Stomach (tissue), 19 donors: ENCODE results near the gene OR6C2. TPM values are rescaled to one million over a fixed set of nuclear protein-coding genes. Genes with fewer than 3 reads are reported as not detected.
"Not testable (repeated sequence)": the region's sequence is repeated elsewhere in the genome, so short reads cannot be mapped to it uniquely, and the experiment has no call there.

Experiments
- DNase-seq, 2 donors: peaks; one replicate each; pipeline versions ENCODE4 v3.0.0 to v3.0.0-alpha.2; 2013 to 2019
- H3K27ac ChIP-seq, 5 donors: fragments of 200-600 bp in 4 of 5; sonication (generic) in 4 of 5; one replicate each; pipeline ENCODE4 v1.5.1; 2013 to 2019; ENCODE audit warnings: mild to moderate bottlenecking in 1 of 5, moderate library complexity in 1 of 5
- H3K27me3 ChIP-seq, 3 donors: fragments of 200-600 bp; sonication (generic); one replicate each; pipeline ENCODE4 v1.5.1; 2017 to 2019; ENCODE audit warnings: mixed run types in 1 of 3
- H3K36me3 ChIP-seq, 4 donors: fragments of 200-600 bp; sonication (generic); 1 replicate in 3 of 4; 2 replicates in 1 of 4; pipeline ENCODE4 v1.5.1; 2016 to 2019
- H3K4me1 ChIP-seq, 4 donors: fragments of 200-600 bp; sonication (generic); one replicate each; pipeline ENCODE4 v1.5.1; 2016 to 2019
- H3K4me3 ChIP-seq, 4 donors: fragments of 200-600 bp; sonication (generic) in 3 of 4; one replicate each; pipeline ENCODE4 v1.5.1; 2016 to 2019; ENCODE audit warnings: mild to moderate bottlenecking in 1 of 4
- H3K9me3 ChIP-seq, 4 donors: fragments of 200-600 bp; sonication (generic); one replicate each; pipeline ENCODE4 v1.5.1; 2016 to 2019
- CTCF ChIP-seq, 7 experiments: fragments of 450-650 bp in 4 of 7; fragments of 200-600 bp in 3 of 7; sonication (generic) in 3 of 7; IDR thresholded peaks; one replicate each; pipeline ENCODE4 v1.5.1; 2016 to 2019; ENCODE audit warnings: antibody characterized with exemption in 7 of 7, control low read depth in 2 of 7, mild to moderate bottlenecking in 1 of 7
- EP300 ChIP-seq: sonication (generic); formaldehyde crosslinking; IDR thresholded peaks from one replicate; pipeline ENCODE4 v1.6.1; 2017; ENCODE audit warnings: antibody characterized with exemption
- POLR2A ChIP-seq, 4 donors: fragments of 450-650 bp; IDR thresholded peaks; one replicate each; pipeline ENCODE4 v1.6.1; 2016; ENCODE audit warnings: antibody characterized with exemption in 4 of 4, control low read depth in 2 of 4, mild to moderate bottlenecking in 1 of 4, moderate library complexity in 1 of 4
- POLR2AphosphoS5 ChIP-seq, 3 donors: sonication (generic); formaldehyde crosslinking; IDR thresholded peaks; one replicate each; pipeline ENCODE4 v1.6.1; 2016; ENCODE audit warnings: antibody characterized with exemption in 3 of 3
- WGBS, 5 donors: extraction: QIAGEN DNeasy Blood & Tissue Kit in 3 of 5; methylation state at CpG; one replicate each; pipeline versions ENCODE4 v1.1.5 to v1.1.7; 2013 to 2018; 5-methylcytosine and 5-hydroxymethylcytosine counted together
- intact Hi-C: fragments of 100-400 bp; cut with DNase I; formaldehyde crosslinking; loops from one replicate; pipeline ENCODE4 v1.15.1; 2023; ENCODE audit warnings: low total_unique reads
- long read RNA-seq, 10 donors: transcript quantifications; one replicate each; lab custom pipeline, GENCODE V29; 2026
- polyA plus RNA-seq, 3 donors: library from polyadenylated mRNA; stranded (reverse); fragments of 200-250 nt; gene quantifications; one replicate each; pipeline ENCODE4 v1.2.3, GENCODE V29; 2013
- total RNA-seq, 5 donors: library from RNA; depleted of rRNA; stranded (reverse); fragments of >200 nt; gene quantifications; one replicate each; pipeline versions ENCODE4 v1.1.0 to v1.2.3, GENCODE V29; 2014 to 2016
- donor health status: healthy with polysubstance abuse.
- donor health status: Bipolar disorder and iron deficiency.
- donor health status: healthy.

The OR6C2 gene
- total RNA-seq (not detected), polyA plus RNA-seq (not detected)
- long read RNA-seq, donor 1 = 0 reads
- long read RNA-seq, donor 2 = 0 reads
- long read RNA-seq, donor 3 = 0 reads
- long read RNA-seq, donor 4 = 0 reads
- long read RNA-seq, donor 5 = 0 reads
- long read RNA-seq, donor 6 = 0 reads
- long read RNA-seq, donor 7 = 0 reads
- long read RNA-seq, donor 8 = 0 reads
- long read RNA-seq, donor 9 = 0 reads
- long read RNA-seq, donor 10 = 0 reads

DNA sequence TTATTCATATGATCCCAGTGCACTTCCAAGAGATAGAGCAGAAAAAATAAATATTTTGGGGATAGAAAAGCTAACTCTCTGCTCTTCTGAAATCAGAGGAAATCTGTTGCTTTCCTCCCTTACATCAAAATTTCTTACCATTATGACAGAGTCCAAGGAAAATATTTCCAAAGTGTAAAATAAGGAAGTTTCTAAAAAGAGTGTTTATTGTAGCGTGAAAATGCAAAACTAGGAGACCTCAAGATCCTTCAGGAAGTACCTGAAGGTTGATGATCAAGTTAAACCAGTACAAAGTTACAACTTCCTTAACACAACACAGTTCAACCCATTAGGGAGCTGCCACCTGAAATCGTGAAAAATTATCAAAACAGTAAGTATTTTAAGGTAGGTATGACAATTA lies at the start of gene OR6C2:
Gene OR6C2 (plus strand): TSS at position 301 of the 400 bp plus-strand sequence. CDS start 8,138 bp downstream, outside the sequence.
- Histone ChIP-seq H3K9me3 (peaks cover 0 to 16% (median 5%) of the 10 kb centered on the region in 4 donors), H3K27me3 (no peaks in the 10 kb centered on the region), H3K27ac (no peak within 1 kb of the TSS), H3K36me3 (no peaks in the 10 kb centered on the region), H3K4me1 (no peaks in the 10 kb centered on the region), H3K4me3 (no peak within 1 kb of the TSS)
- DNase-seq = peak in 1 of 2 donors; percentile 4
- no peak for TF ChIP-seq CTCF (IDR thresholded peaks at IDR 0.05)
- no peak for TF ChIP-seq POLR2AphosphoS5 (IDR thresholded peaks at IDR 0.05)
- TF ChIP-seq EP300 = no peak
- no peak for TF ChIP-seq POLR2A (IDR thresholded peaks at IDR 0.05)
- intact Hi-C loops = no loop called here
- 42 to 51% (median 45%) methylated on average over 2 of the region's 2 CpGs for WGBS, 5 donors

DNA sequence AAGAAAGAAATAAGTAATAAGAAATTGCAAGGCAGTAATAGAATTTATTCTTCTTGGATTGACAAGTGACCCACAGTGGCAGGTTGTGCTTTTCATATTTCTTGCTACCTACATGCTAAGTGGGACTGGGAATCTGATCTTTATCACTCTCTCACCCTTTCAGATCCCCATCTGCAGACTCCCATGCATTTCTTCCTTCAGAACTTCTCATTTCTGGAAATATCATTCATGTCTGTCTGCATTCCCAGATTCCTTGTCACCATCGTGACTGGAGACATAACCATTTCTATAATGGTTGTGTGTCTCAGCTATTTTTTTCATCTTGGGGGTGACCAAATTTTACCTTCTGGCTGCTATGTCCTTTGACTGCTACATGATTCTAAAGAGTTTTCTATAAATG lies 47.5 kb upstream of the OR6C2 start:
- no peaks in the 10 kb centered on the region for H3K9me3 ChIP-seq
- no peak for DNase-seq
- WGBS, 5 donors = 76 to 92% (median 85%) methylated on average over 1 of the region's 1 CpG
- H3K4me3 ChIP-seq = no peak overlapping the region
- peaks cover 0 to 8% (median 0%) of the 10 kb centered on the region in 3 donors for H3K27me3 ChIP-seq
- intact Hi-C loops = no loop called here
- no peak for TF ChIP-seq POLR2AphosphoS5 (IDR thresholded peaks at IDR 0.05)
- no peaks in the 10 kb centered on the region for H3K4me1 ChIP-seq
- no peak overlapping the region for H3K27ac ChIP-seq
- H3K36me3 ChIP-seq = no peaks in the 10 kb centered on the region

DNA sequence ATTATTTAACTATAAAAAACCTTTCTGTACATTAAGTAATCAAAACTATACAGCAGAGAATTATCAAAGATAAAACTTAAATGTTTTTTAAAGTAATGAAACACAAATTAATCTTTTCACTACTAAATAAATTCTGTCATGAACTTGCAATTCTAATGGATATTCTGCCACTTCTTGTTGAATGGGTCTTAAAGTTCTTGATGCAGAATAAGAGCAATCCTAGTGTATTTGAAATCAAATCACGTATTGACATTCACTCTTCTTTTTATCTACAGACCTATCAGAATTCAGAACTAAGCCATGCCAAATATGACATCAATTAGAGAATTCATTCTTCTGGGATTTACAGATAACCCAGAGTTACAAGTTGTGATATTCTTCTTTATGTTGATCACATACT lies 43.6 kb upstream of the OR6C2 start, which contains the start of gene OR6C65:
Gene OR6C65 (plus strand): TSS at position 301 of the 400 bp plus-strand sequence. CDS start 0 bp downstream, at position 301.
- TF ChIP-seq CTCF (IDR thresholded peaks at IDR 0.05) = no peak
- 85 to 94% (median 89%) methylated on average over 1 of the region's 1 CpG for WGBS, 5 donors
- Histone ChIP-seq H3K4me3 (no peak within 1 kb of the TSS), H3K4me1 (no peaks in the 10 kb centered on the region), H3K9me3 (no peaks in the 10 kb centered on the region), H3K36me3 (no peaks in the 10 kb centered on the region), H3K27me3 (no peaks in the 10 kb centered on the region), H3K27ac (no peak within 1 kb of the TSS)
- intact Hi-C loops = no loop called here
- DNase-seq = no peak

GRCh38 chr12:55407866-55408265 lies 36.0 kb upstream of the OR6C2 start:
- WGBS, 5 donors = 68 to 89% (median 84%) methylated on average over 1 of the region's 1 CpG
- Histone ChIP-seq H3K9me3 (peaks cover 0 to 7% (median 0%) of the 10 kb centered on the region in 4 donors), H3K4me3 (no peak overlapping the region), H3K27me3 (no peaks in the 10 kb centered on the region), H3K4me1 (no peaks in the 10 kb centered on the region), H3K27ac (no peak overlapping the region), H3K36me3 (no peaks in the 10 kb centered on the region)
- no peak for DNase-seq
- TF ChIP-seq CTCF (IDR thresholded peaks at IDR 0.05) (no peak), POLR2AphosphoS5 (IDR thresholded peaks at IDR 0.05) (no peak), EP300 (no peak), POLR2A (IDR thresholded peaks at IDR 0.05) (no peak)
- intact Hi-C loops = no loop called here

GRCh38 chr12:55409133-55409532 lies 34.7 kb upstream of the OR6C2 start:
- H3K27ac ChIP-seq, H3K36me3 ChIP-seq, DNase-seq, H3K27me3 ChIP-seq, H3K9me3 ChIP-seq, H3K4me1 ChIP-seq, H3K4me3 ChIP-seq, intact Hi-C loops: not testable (repeated sequence)
- WGBS, 5 donors = 80 to 98% (median 91%) methylated on average over 1 of the region's 1 CpG

GRCh38 chr12:55412138-55412537 lies 31.7 kb upstream of the OR6C2 start:
- H3K4me1 ChIP-seq, H3K9me3 ChIP-seq, intact Hi-C loops, DNase-seq, H3K27ac ChIP-seq, H3K4me3 ChIP-seq, H3K36me3 ChIP-seq, H3K27me3 ChIP-seq: not testable (repeated sequence)
- 93 to 97% (median 96%) methylated on average over 15 of the region's 15 CpGs for WGBS, 5 donors

- H3K9me3 ChIP-seq, H3K36me3 ChIP-seq, H3K4me3 ChIP-seq, H3K4me1 ChIP-seq, H3K27me3 ChIP-seq, intact Hi-C loops, H3K27ac ChIP-seq: not testable (repeated sequence)
- 57 to 97% (median 72%) methylated on average over 3 to 5 of the region's 6 CpGs for WGBS, 5 donors
- DNase-seq = peak in 1 of 2 donors; percentile 26
Measured at GRCh38 chr12:55413498-55414388, 30.1 kb upstream of the OR6C2 start.

GRCh38 chr12:55414396-55414823 lies 29.5 kb upstream of the OR6C2 start:
- H3K4me1 ChIP-seq, intact Hi-C loops, H3K36me3 ChIP-seq, H3K9me3 ChIP-seq, H3K27me3 ChIP-seq: not testable (repeated sequence)
- peak overlapping the region in 1 of 5 donors; percentile 45 for H3K27ac ChIP-seq
- peak overlapping the region in 2 of 4 donors; percentile 6 to 18 for H3K4me3 ChIP-seq
- WGBS, 5 donors = 20 to 47% (median 32%) methylated on average over 2 to 11 of the region's 11 CpGs
- DNase-seq = peak; percentile 12 to 28
